ENCODE results near the gene SEMA4A. TPM values are rescaled to one million over a fixed set of nuclear protein-coding genes. Genes with fewer than 3 reads are reported as not detected.

The SEMA4A gene
- total RNA-seq, 2 experiments from 2014 or later: 9.4 to 10.1 TPM

- H3K36me3 Mint-ChIP-seq (ENCODE audit: low read depth): peaks cover 4% of the 10 kb centered on the region
- ATAC-seq (ENCODE audit: poor library complexity) (peak; percentile 15), DNase-seq (no peak)
- CTCF ChIA-PET: interaction anchor here (1.0 to 4.0 kb wide), 6 partner anchors 8 to 118 kb away, joined by 3 to 41 read pairs (median 4); partner anchors contain the start of gene LMNA
- Histone ChIP-seq H3K27ac (ENCODE audit: low read depth in 1 of 2, low read length in 2 of 2) (peak overlapping the region; percentile 77 to 95), H3K4me3 (ENCODE audit: low read length) (peak overlapping the region; percentile 57), H3K27me3 (ENCODE audit: control insufficient read depth in 1 of 2, insufficient read depth in 2 of 2, low read length in 2 of 2) (no peaks in the 10 kb centered on the region), H3K36me3 (ENCODE audit: insufficient read depth, low read length) (no peaks in the 10 kb centered on the region), H3K9me3 (ENCODE audit: control insufficient read depth in 1 of 2, insufficient read depth in 1 of 2, low read length in 2 of 2) (no peaks in the 10 kb centered on the region), H3K4me1 (ENCODE audit: insufficient read depth, low read length) (peaks cover 51% of the 10 kb centered on the region)
- intact Hi-C loops (cut with DNase I, micrococcal nuclease): loop anchor here in 1 of 2 experiments (1.0 kb wide), 3 partner anchors 7 to 20 kb away; partner anchors contain the start of gene LMNA
- peak overlapping the region; percentile 62 for H3K4me3 Mint-ChIP-seq
- peak overlapping the region; percentile 94 for H3K27ac Mint-ChIP-seq
- H3K27me3 Mint-ChIP-seq: no peaks in the 10 kb centered on the region
- POLR2A ChIA-PET: interaction anchor here (0.9 to 2.3 kb wide), 7 partner anchors 9 to 106 kb away, joined by 3 to 22 read pairs (median 5); partner anchors contain the start of genes LMNA and PMF1
- no peak for TF ChIP-seq CTCF (IDR thresholded peaks at IDR 0.05)
- H3K4me1 Mint-ChIP-seq (ENCODE audit: low read depth): peaks cover 41% of the 10 kb centered on the region
- no peaks in the 10 kb centered on the region for H3K9me3 Mint-ChIP-seq
Measured at GRCh38 chr1:156106624-156107488, 46.5 kb upstream of the SEMA4A start.

DNA sequence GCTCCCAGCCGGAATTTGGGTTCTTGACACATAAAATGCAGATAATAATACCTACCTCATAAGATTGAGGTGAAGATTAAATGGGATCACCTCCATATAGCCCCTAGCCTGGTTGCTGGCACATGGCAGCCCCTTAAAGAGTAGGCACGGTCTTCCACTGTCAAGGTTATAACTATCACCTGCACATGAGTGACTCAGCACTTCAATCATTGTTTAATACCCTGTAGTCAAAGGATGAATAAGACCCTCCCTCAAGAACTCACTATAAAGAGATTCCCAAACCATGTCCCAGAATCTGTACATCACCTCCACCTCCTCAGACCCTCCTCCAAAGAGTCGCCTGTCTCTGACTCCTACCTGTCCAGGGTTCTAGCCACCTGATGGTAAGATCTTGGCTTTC, 45.3 kb upstream of the SEMA4A start:
- H3K27ac Mint-ChIP-seq: peak overlapping the region; percentile 94
- Histone ChIP-seq H3K4me1 (ENCODE audit: insufficient read depth, low read length) (peaks cover 42% of the 10 kb centered on the region), H3K27ac (ENCODE audit: low read depth in 1 of 2, low read length in 2 of 2) (no peak overlapping the region), H3K27me3 (ENCODE audit: control insufficient read depth in 1 of 2, insufficient read depth in 2 of 2, low read length in 2 of 2) (no peaks in the 10 kb centered on the region), H3K36me3 (ENCODE audit: insufficient read depth, low read length) (no peaks in the 10 kb centered on the region), H3K9me3 (ENCODE audit: control insufficient read depth in 1 of 2, insufficient read depth in 1 of 2, low read length in 2 of 2) (no peaks in the 10 kb centered on the region), H3K4me3 (ENCODE audit: low read length) (no peak overlapping the region)
- H3K36me3 Mint-ChIP-seq (ENCODE audit: low read depth): peaks cover 4% of the 10 kb centered on the region
- intact Hi-C loops (cut with DNase I, micrococcal nuclease): no loop called here
- ATAC-seq (ENCODE audit: poor library complexity) (no peak), DNase-seq (no peak)
- H3K4me1 Mint-ChIP-seq (ENCODE audit: low read depth): peaks cover 41% of the 10 kb centered on the region
- no peak overlapping the region for H3K4me3 Mint-ChIP-seq
- peaks cover 9% of the 10 kb centered on the region for H3K27me3 Mint-ChIP-seq
- H3K9me3 Mint-ChIP-seq: no peaks in the 10 kb centered on the region
- CTCF ChIA-PET: interaction anchor here (1.2 to 4.0 kb wide), 4 partner anchors 11 to 117 kb away, joined by 4 to 41 read pairs (median 10); no protein-coding TSS in a partner anchor
- POLR2A ChIA-PET: interaction anchor here (1.3 to 2.3 kb wide), 3 partner anchors 8 to 105 kb away, joined by 5 to 22 read pairs (median 8); partner anchors contain the start of genes LMNA and PMF1
- TF ChIP-seq CTCF (IDR thresholded peaks at IDR 0.05): no peak

DNA sequence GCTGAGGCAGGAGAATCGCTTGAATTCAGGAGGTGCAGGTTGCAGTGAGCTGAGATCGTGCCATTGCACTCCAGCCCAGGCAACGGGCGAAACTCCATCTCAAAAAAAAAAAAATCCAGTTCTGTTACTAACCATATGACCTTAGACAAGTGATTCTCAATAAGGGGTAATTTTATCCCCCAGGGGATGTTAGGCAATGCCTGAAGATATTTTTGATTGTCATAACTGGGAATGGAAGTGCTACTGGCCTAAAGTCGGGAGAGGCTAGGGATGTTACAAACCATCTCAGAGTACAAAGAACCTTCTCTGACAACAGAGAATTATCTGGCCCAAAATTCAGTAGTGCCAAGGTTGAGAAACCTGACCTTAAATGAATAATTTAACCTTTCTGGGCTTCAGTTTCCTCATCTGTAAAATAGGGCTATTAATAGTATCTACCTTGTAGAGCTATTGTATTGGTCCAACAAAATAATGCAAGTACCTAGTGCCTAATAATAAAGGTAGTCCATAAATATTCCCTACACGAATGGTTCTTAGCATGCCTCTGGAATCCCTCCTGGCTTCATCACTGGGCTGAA, 44.6 kb upstream of the SEMA4A start:
- ATAC-seq (ENCODE audit: poor library complexity) (no peak), DNase-seq (no peak)
- intact Hi-C loops (cut with DNase I, micrococcal nuclease): no loop called here
- ChIA-PET POLR2A (no interaction called here), CTCF (no interaction called here)
- H3K36me3 ChIP-seq (ENCODE audit: insufficient read depth, low read length): no peaks in the 10 kb centered on the region
- peaks cover 36% of the 10 kb centered on the region for H3K4me1 Mint-ChIP-seq (ENCODE audit: low read depth)
- H3K9me3 ChIP-seq (ENCODE audit: control insufficient read depth in 1 of 2, insufficient read depth in 1 of 2, low read length in 2 of 2): no peaks in the 10 kb centered on the region
- peaks cover 42% of the 10 kb centered on the region for H3K4me1 ChIP-seq (ENCODE audit: insufficient read depth, low read length)
- H3K27me3 Mint-ChIP-seq: peaks cover 16% of the 10 kb centered on the region
- TF ChIP-seq CTCF (IDR thresholded peaks at IDR 0.05): no peak
- H3K36me3 Mint-ChIP-seq (ENCODE audit: low read depth): peaks cover 4% of the 10 kb centered on the region
- no peak overlapping the region for H3K4me3 ChIP-seq (ENCODE audit: low read length)
- H3K27me3 ChIP-seq (ENCODE audit: control insufficient read depth in 1 of 2, insufficient read depth in 2 of 2, low read length in 2 of 2): peaks cover 5 to 7% of the 10 kb centered on the region in 2 experiments
- H3K4me3 Mint-ChIP-seq: peak overlapping the region; percentile 12
- no peak overlapping the region for H3K27ac ChIP-seq (ENCODE audit: low read depth in 1 of 2, low read length in 2 of 2)
- peak overlapping the region; percentile 94 for H3K27ac Mint-ChIP-seq
- H3K9me3 Mint-ChIP-seq: no peaks in the 10 kb centered on the region
